ENCODE measurements around the gene DHPS. TPM values are rescaled to one million over a fixed set of nuclear protein-coding genes. Genes with fewer than 3 reads are reported as not detected.

DHPS gene
- total and polyA plus RNA-seq, 2 donors (not counting 3 experiments of a cell fraction or from before 2014, with no cell fraction given), result 68.4 to 90.1 TPM

- H3K36me3 ChIP-seq (ENCODE audit: control insufficient read depth in 2 of 2, extremely low read depth in 1 of 2, insufficient read depth in 2 of 2, low read length in 2 of 2), result peaks cover 0 to 3% of the 10 kb centered on the region in 2 experiments
- BruUV-seq (replicated peaks), result no TSS peak
These were observed 16.5 kb downstream of the DHPS start for GRCh38 chr19:12665281-12665573.

More at GRCh38 chr19:12665281-12665573, 16.5 kb downstream of the DHPS start:
- Histone ChIP-seq H3K4me1 (ENCODE audit: control insufficient read depth, extremely low read depth, insufficient read depth, low read length) (peaks cover 15% of the 10 kb centered on the region), H3K4me2 (ENCODE audit: insufficient read depth, low read length) (no peak overlapping the region), H3K9me3 (replicated peaks; ENCODE audit: control insufficient read depth, insufficient read depth, low read length) (no peaks in the 10 kb centered on the region), H3K27me3 (ENCODE audit: control insufficient read depth in 2 of 2, insufficient read depth in 2 of 2, low read length in 2 of 2) (no peaks in the 10 kb centered on the region), H3K4me3 (replicated peaks in 1 of 3; ENCODE audit: insufficient read depth in 1 of 3, low read depth in 1 of 3, low read length in 3 of 3) (no peak overlapping the region), H3K27ac (ENCODE audit: insufficient read depth, low read depth, low read length) (no peak overlapping the region), H2AFZ (ENCODE audit: low read depth, low read length) (no peak overlapping the region), H3K79me2 (ENCODE audit: control insufficient read depth, insufficient read depth, low read length) (peaks cover 11% of the 10 kb centered on the region), H4K20me1 (replicated peaks; ENCODE audit: control insufficient read depth, extremely low read depth, insufficient read depth, low read length) (no peaks in the 10 kb centered on the region), H3K9me1 (replicated peaks; ENCODE audit: control insufficient read depth, extremely low read depth, insufficient read depth, low read length) (no peaks in the 10 kb centered on the region), H3K9ac (replicated peaks; ENCODE audit: extremely low read depth, insufficient read depth, low read length) (no peak overlapping the region)
- DNase-seq (ENCODE audit: low read depth, low spot score) (no peak), FAIRE-seq (no peak)
- ChIA-PET CTCF (interaction anchor here (1.5 to 2.1 kb wide), 2 partner anchors 26 to 98 kb away, joined by 3 to 7 read pairs; no protein-coding TSS in a partner anchor), POLR2A (no interaction called here)
- TF ChIP-seq GATA2 (IDR thresholded peaks at IDR 0.05; ENCODE audit: insufficient read depth, insufficient read length, low read depth, low read length) (no peak), MYC (IDR thresholded peaks at IDR 0.05; ENCODE audit: low read depth, low read length) (no peak), POLR2AphosphoS5 (IDR thresholded peaks at IDR 0.05; ENCODE audit: insufficient read depth, low read depth, low read length) (no peak), EZH2 (IDR thresholded peaks at IDR 0.05; ENCODE audit: borderline replicate concordance, low read depth, low read length, severe bottlenecking) (no peak), FOS (IDR thresholded peaks at IDR 0.05; ENCODE audit: borderline replicate concordance, insufficient read depth, low read length) (no peak), POLR2A (IDR thresholded peaks at IDR 0.05; ENCODE audit: low read depth, low read length) (no peak), JUN (IDR thresholded peaks at IDR 0.05; ENCODE audit: borderline replicate concordance, insufficient read depth, insufficient read length, low read depth) (no peak)
- TF ChIP-seq, protein P1, sequence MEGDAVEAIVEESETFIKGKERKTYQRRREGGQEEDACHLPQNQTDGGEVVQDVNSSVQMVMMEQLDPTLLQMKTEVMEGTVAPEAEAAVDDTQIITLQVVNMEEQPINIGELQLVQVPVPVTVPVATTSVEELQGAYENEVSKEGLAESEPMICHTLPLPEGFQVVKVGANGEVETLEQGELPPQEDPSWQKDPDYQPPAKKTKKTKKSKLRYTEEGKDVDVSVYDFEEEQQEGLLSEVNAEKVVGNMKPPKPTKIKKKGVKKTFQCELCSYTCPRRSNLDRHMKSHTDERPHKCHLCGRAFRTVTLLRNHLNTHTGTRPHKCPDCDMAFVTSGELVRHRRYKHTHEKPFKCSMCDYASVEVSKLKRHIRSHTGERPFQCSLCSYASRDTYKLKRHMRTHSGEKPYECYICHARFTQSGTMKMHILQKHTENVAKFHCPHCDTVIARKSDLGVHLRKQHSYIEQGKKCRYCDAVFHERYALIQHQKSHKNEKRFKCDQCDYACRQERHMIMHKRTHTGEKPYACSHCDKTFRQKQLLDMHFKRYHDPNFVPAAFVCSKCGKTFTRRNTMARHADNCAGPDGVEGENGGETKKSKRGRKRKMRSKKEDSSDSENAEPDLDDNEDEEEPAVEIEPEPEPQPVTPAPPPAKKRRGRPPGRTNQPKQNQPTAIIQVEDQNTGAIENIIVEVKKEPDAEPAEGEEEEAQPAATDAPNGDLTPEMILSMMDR (IDR thresholded peaks at IDR 0.05; ENCODE audit: extremely low read depth in 1 of 2, insufficient read depth in 1 of 2, low read depth in 1 of 2, low read length in 2 of 2), result no peak
- TF ChIP-seq, protein P2, sequence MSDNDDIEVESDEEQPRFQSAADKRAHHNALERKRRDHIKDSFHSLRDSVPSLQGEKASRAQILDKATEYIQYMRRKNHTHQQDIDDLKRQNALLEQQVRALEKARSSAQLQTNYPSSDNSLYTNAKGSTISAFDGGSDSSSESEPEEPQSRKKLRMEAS (IDR thresholded peaks at IDR 0.05; ENCODE audit: insufficient read depth, insufficient read length), result no peak
- dilution Hi-C loops (cut with MboI; ENCODE audit: extremely low pct_ligation_motif_present, low sequenced_read_pairs), result no loop called here
- intact Hi-C loops (cut with micrococcal nuclease), result loop anchor here (5.0 kb wide), 2 partner anchors 503 to 743 kb away; partner anchors contain the start of gene ZNF136
